CD8-positive, alpha-beta memory T cell (primary cell): ENCODE data around the gene PAX4. TPM values are rescaled to one million over a fixed set of nuclear protein-coding genes. Genes with fewer than 3 reads are reported as not detected.
A peak's percentile ranks its signal among the peaks of the same experiment; 100 is the strongest.

Source experiments
- CTCF ChIA-PET: fragments of 350-600 bp; sonication (Branson Sonifier 250); formaldehyde crosslinking; loops from one replicate; lab custom pipeline; 2021; ENCODE audit warnings: antibody characterized with exemption; lab: Charles Lee
- POLR2A ChIA-PET: fragments of 350-600 bp; sonication (Branson Sonifier 250); formaldehyde crosslinking; loops from one replicate; lab custom pipeline; 2021; ENCODE audit warnings: antibody characterized with exemption; lab: Charles Lee
- DNase-seq, 5 donors: peaks; one replicate each; pipeline versions ENCODE4 v3.0.0 to v3.0.0-alpha.2; 2020 to 2022; ENCODE audit warnings: mixed read lengths in 1 of 5
- H3K27ac ChIP-seq: one replicate; pipeline ENCODE4 v1.7.0; 2013; ENCODE audit warnings: low read depth, mild to moderate bottlenecking, low read length, moderate library complexity
- H3K27me3 ChIP-seq: 2 replicates; pipeline ENCODE4 v1.7.0; 2013; ENCODE audit warnings: low read length, mild to moderate bottlenecking; ENCODE audit not compliant: insufficient read depth, poor library complexity, severe bottlenecking
- H3K36me3 ChIP-seq: 2 replicates; pipeline ENCODE4 v1.7.0; 2013; ENCODE audit warnings: mild to moderate bottlenecking, low read length, moderate library complexity; ENCODE audit not compliant: insufficient read depth
- H3K4me1 ChIP-seq: 2 replicates; pipeline ENCODE4 v1.7.0; 2013; ENCODE audit warnings: mild to moderate bottlenecking, low read length, moderate library complexity; ENCODE audit not compliant: insufficient read depth
- H3K4me3 ChIP-seq: 2 replicates; pipeline ENCODE4 v1.7.0; 2013; ENCODE audit warnings: mild to moderate bottlenecking, low read length
- H3K9me3 ChIP-seq: 2 replicates; pipeline ENCODE4 v1.7.0; 2013; ENCODE audit warnings: mild to moderate bottlenecking, low read length
- H3K27ac Mint-ChIP-seq, 8 donors: one replicate each; pipeline ENCODE4 v1.8.0; 2020 to 2021; ENCODE audit warnings: mixed read lengths in 8 of 8, mild to moderate bottlenecking in 6 of 8, inconsistent platforms in 3 of 8, moderate library complexity in 3 of 8
- H3K27me3 Mint-ChIP-seq, 2 donors: one replicate each; pipeline ENCODE4 v1.8.0; 2020 to 2021; ENCODE audit warnings: mixed read lengths in 2 of 2, mild to moderate bottlenecking in 1 of 2, moderate library complexity in 1 of 2
- H3K36me3 Mint-ChIP-seq, 3 donors: one replicate each; pipeline ENCODE4 v1.8.0; 2020 to 2021; ENCODE audit warnings: mixed read lengths in 3 of 3, inconsistent platforms in 1 of 3, mild to moderate bottlenecking in 1 of 3
- H3K4me1 Mint-ChIP-seq, 3 donors: one replicate each; pipeline ENCODE4 v1.8.0; 2020 to 2021; ENCODE audit warnings: mixed read lengths in 3 of 3, inconsistent platforms in 1 of 3, mild to moderate bottlenecking in 1 of 3
- H3K4me3 Mint-ChIP-seq, 7 donors: one replicate each; pipeline ENCODE4 v1.8.0; 2020 to 2021; ENCODE audit warnings: mixed read lengths in 7 of 7, mild to moderate bottlenecking in 6 of 7, moderate library complexity in 4 of 7, inconsistent platforms in 2 of 7
- H3K9me3 Mint-ChIP-seq, 5 donors: one replicate each; pipeline ENCODE4 v1.8.0; 2020 to 2022; ENCODE audit warnings: mixed read lengths in 5 of 5, mild to moderate bottlenecking in 3 of 5, moderate library complexity in 2 of 5, inconsistent platforms in 1 of 5
- polyA plus RNA-seq: library from polyadenylated mRNA; unstranded; fragments of 300-500 nt; fragmentation: Illumina TruSeq; gene quantifications from one replicate; pipeline ENCODE4 v1.2.3, GENCODE V29; 2021
- total RNA-seq, 2 experiments: library from RNA; stranded (reverse); gene quantifications; one replicate each; pipeline ENCODE4 v1.2.3, GENCODE V29; 2021

The PAX4 gene
- total and polyA plus RNA-seq, 3 experiments from 2014 or later: not detected

DNA sequence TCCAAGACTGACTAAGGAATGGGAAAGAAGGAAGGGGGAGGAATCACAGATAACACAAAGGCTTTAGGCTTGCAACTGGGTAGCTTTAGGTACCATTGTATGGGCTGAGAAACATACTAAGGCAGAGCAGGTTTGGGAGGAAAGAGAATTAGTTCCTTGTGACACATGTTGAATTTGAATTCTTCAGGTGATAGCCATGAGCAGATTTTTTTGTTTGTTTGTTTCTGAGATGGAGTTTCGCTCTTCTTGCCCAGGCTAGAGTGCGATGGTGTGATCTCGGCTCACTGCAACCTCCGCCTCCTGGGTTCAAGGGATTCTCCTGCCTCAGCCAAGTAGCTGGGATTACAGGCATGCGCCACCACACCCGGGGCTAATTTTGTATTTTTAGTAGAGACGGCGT is 29.7 kb upstream of the PAX4 start:
- no peaks in the 10 kb centered on the region for H3K27me3 ChIP-seq
- H3K9me3 Mint-ChIP-seq: no peaks in the 10 kb centered on the region
- no peak for DNase-seq
- ChIA-PET CTCF (no interaction called here), POLR2A (no interaction called here)
- H3K4me3 ChIP-seq: no peak overlapping the region
- H3K4me1 ChIP-seq: peaks cover 12% of the 10 kb centered on the region
- no peak overlapping the region for H3K27ac Mint-ChIP-seq
- no peaks in the 10 kb centered on the region for H3K9me3 ChIP-seq
- H3K4me3 Mint-ChIP-seq: no peak overlapping the region
- H3K36me3 Mint-ChIP-seq: peaks cover 0 to 15% (median 0%) of the 10 kb centered on the region in 3 donors
- H3K4me1 Mint-ChIP-seq: peaks cover 17 to 18% (median 17%) of the 10 kb centered on the region in 3 donors
- H3K36me3 ChIP-seq: no peaks in the 10 kb centered on the region
- no peak overlapping the region for H3K27ac ChIP-seq
- peaks cover 0 to 4% of the 10 kb centered on the region in 2 donors for H3K27me3 Mint-ChIP-seq

DNA sequence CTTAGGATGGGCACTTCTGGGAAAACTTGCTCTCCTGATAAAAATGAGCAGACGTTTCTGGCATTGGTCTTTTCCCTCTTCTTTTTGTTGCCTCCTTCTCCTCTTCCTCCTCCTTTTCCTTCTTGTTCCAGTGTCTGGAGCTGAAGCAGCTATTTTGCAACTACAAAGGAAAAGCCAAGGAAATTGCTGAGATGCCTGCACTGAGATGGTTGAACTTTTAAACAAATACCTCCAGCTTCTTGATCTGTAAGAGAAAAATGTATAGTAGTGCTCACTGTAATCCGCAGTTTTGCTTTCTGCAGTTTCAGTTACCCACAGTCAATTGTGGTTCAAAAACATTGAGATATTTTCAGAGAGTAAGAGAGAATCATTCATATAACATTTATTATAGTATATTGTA is 26.5 kb upstream of the PAX4 start:
- Histone ChIP-seq H3K36me3 (no peaks in the 10 kb centered on the region), H3K4me3 (no peak overlapping the region), H3K27me3 (no peaks in the 10 kb centered on the region), H3K9me3 (no peaks in the 10 kb centered on the region), H3K27ac (no peak overlapping the region), H3K4me1 (no peaks in the 10 kb centered on the region)
- POLR2A ChIA-PET: no interaction called here
- Mint-ChIP-seq H3K4me3 (no peak overlapping the region), H3K27ac (no peak overlapping the region), H3K4me1 (no peaks in the 10 kb centered on the region), H3K36me3 (no peaks in the 10 kb centered on the region), H3K27me3 (peaks cover 6 to 13% of the 10 kb centered on the region in 2 donors), H3K9me3 (no peaks in the 10 kb centered on the region)
- CTCF ChIA-PET: no interaction called here
- no peak for DNase-seq

DNA sequence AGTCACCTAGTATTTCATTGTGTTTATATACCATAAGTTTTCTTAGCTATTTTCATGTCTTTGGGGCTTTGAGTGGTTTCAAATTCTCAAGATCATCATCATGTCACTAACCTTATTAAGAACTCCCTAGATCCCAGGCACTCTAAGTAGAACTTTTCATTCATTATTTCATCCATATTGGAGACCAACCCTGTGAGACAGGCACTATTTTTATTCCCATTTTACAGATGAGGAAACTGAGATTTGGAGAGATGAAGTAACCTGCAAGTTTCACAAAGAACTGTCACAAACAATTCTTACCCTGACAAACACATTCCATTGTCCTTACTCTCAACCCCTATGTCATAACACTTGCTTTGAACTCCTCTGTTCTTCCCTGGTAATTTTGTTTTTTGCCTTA is 20.3 kb upstream of the PAX4 start:
- peaks cover 12 to 57% of the 10 kb centered on the region in 2 donors for H3K27me3 Mint-ChIP-seq

DNA sequence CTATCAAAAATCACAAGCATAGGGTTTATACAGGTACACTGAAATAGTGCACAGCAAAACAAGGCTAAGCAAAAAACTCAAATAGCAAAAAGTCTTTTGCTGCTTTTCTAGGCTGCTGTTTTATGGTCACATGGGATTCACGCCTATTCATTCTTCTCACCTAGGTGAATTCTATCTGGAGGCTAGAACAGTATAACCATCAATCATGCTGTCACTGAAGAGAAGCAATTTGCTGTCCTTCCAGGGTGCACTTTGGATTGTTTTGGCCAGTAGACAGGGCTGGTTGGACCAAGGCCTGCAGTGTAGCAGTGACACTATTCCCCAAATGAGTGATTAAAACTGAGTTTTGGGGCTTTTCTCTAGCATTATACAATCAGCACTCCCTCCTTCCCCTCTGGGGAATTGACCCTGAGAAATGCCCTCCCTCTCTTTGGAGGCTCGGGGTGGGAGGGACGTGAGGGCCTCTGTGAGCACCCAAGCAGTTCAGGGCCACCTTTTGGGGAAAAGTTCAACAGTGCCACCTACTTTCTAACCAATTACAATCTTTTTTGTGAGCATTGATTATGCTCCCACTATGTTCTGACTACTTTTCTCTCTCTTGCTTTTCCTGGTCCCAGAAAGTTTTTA is 17.8 kb upstream of the PAX4 start:
- Histone ChIP-seq H3K27ac (no peak overlapping the region), H3K4me3 (no peak overlapping the region), H3K36me3 (no peaks in the 10 kb centered on the region), H3K27me3 (no peaks in the 10 kb centered on the region), H3K9me3 (no peaks in the 10 kb centered on the region), H3K4me1 (no peaks in the 10 kb centered on the region)
- CTCF ChIA-PET: interaction anchor here (0.7 kb wide), 1 partner anchor 168 kb away, joined by 3 read pairs; no protein-coding TSS in a partner anchor
- H3K9me3 Mint-ChIP-seq: no peaks in the 10 kb centered on the region
- no peak overlapping the region for H3K27ac Mint-ChIP-seq
- peaks cover 0 to 16% (median 1%) of the 10 kb centered on the region in 3 donors for H3K36me3 Mint-ChIP-seq
- H3K4me3 Mint-ChIP-seq: no peak overlapping the region
- peaks cover 14 to 71% of the 10 kb centered on the region in 2 donors for H3K27me3 Mint-ChIP-seq
- DNase-seq: no peak
- H3K4me1 Mint-ChIP-seq: no peaks in the 10 kb centered on the region
- POLR2A ChIA-PET: no interaction called here

More for the DNA sequence above, 20.3 kb upstream of the PAX4 start:
- no peak overlapping the region for H3K27ac Mint-ChIP-seq
- ChIA-PET POLR2A (no interaction called here), CTCF (no interaction called here)
- Histone ChIP-seq H3K4me1 (no peaks in the 10 kb centered on the region), H3K27ac (no peak overlapping the region), H3K36me3 (no peaks in the 10 kb centered on the region), H3K4me3 (no peak overlapping the region), H3K9me3 (no peaks in the 10 kb centered on the region), H3K27me3 (no peaks in the 10 kb centered on the region)
- H3K4me3 Mint-ChIP-seq: no peak overlapping the region
- H3K4me1 Mint-ChIP-seq: no peaks in the 10 kb centered on the region
- H3K9me3 Mint-ChIP-seq: no peaks in the 10 kb centered on the region
- DNase-seq: no peak
- peaks cover 0 to 16% (median 1%) of the 10 kb centered on the region in 3 donors for H3K36me3 Mint-ChIP-seq

DNA sequence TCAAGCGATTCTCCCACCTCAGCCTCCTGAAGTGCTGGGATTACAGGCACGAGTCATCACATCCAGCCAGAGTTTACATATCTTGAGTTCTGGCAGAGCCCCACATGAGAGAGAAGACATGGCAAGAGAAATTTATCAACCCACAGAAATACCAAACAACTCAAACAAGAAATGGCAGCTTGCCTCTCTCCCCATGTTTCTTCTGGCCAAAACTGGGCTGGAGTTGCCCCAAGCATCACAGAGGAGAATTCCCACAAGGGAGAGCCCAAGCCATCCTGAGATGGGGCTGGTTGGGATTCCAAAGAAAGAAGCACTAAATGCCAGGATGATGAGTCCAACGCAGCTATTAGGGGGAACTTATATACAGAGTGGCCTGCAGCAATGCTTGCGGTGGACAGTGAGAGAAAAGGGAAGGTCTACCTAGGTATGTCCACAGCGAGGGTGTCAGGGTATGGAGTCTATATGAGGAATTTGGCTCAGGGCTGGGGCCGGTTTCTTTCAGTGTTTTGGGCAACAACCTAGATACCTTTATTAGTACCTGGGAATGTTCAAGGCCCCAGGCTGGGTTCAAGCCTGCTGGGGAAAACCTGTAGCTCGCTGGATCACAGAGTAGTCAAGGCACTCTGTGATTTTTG is 14.5 kb upstream of the PAX4 start:
- no peak overlapping the region for H3K27ac ChIP-seq
- H3K36me3 Mint-ChIP-seq: peaks cover 0 to 11% (median 1%) of the 10 kb centered on the region in 3 donors
- H3K9me3 ChIP-seq: no peaks in the 10 kb centered on the region
- no peak for DNase-seq
- H3K4me3 ChIP-seq: no peak overlapping the region
- no peaks in the 10 kb centered on the region for H3K27me3 ChIP-seq
- no peaks in the 10 kb centered on the region for H3K36me3 ChIP-seq
- no peaks in the 10 kb centered on the region for H3K4me1 ChIP-seq
- peaks cover 12 to 45% of the 10 kb centered on the region in 2 donors for H3K27me3 Mint-ChIP-seq
- peaks cover 0 to 3% (median 0%) of the 10 kb centered on the region in 3 donors for H3K4me1 Mint-ChIP-seq
- no peak overlapping the region for H3K4me3 Mint-ChIP-seq
- POLR2A ChIA-PET: no interaction called here
- H3K27ac Mint-ChIP-seq: no peak overlapping the region
- no peaks in the 10 kb centered on the region for H3K9me3 Mint-ChIP-seq
- CTCF ChIA-PET: no interaction called here

DNA sequence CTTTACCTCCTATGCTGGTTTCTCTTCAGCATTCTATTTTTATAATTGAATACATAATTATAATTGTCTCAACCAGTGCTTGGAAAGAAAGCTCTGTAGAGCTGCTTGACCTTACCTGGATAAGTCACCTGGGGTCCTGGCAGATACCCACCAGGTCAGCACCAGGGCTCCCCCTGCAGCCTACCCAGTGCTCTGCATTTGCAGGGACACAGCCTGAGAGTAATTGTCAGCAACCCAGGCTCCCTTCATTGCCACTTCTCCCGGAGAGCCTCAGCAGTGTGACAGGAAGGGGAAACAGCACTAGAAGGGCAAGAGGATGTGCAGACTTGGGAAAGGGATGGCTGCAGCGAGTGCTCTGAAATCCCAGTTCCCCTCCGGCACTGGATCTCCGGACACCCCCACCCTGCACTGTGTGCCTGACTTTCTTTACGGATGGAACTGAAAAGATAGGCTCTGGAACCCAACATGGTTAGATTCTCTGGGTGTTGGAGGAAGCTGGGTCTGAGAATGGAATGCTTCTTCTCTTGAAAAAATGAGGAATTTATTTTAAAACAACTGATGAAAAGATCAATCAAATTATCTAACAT is 11.4 kb upstream of the PAX4 start:
- Histone ChIP-seq H3K4me3 (no peak overlapping the region), H3K27ac (no peak overlapping the region), H3K9me3 (no peaks in the 10 kb centered on the region), H3K27me3 (no peaks in the 10 kb centered on the region), H3K4me1 (no peaks in the 10 kb centered on the region), H3K36me3 (no peaks in the 10 kb centered on the region)
- Mint-ChIP-seq H3K27me3 (peaks cover 4 to 41% of the 10 kb centered on the region in 2 donors), H3K4me3 (no peak overlapping the region), H3K27ac (peak overlapping the region in 1 of 8 donors; percentile 44), H3K36me3 (peaks cover 0 to 9% (median 0%) of the 10 kb centered on the region in 3 donors), H3K9me3 (no peaks in the 10 kb centered on the region), H3K4me1 (peaks cover 0 to 3% (median 0%) of the 10 kb centered on the region in 3 donors)
- CTCF ChIA-PET: interaction anchor here (0.6 to 1.3 kb wide), 2 partner anchors 23 to 44 kb away, joined by 3 to 5 read pairs; partner anchors contain the start of gene GCC1
- peak in 2 of 5 donors; percentile 20 to 51 for DNase-seq
- POLR2A ChIA-PET: no interaction called here

DNA sequence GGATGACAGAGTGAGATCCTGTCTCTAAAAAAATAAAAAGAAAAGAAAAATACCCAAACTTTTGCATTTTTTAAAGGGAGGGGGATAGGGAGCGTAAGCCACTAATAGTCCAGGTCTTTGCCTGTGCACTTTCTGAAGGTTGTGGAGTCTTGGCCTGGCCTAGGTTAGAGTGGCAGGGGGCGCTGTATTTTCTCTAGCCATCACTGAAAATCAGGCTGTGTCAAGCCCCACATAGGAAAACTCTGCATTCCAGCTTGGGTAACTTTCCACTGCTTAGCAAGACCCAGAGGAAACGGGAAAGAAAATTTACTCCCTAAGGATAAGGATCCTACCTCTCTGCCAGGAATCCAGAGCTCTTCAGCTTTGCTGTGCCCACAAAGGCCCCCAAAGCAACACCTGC is 10.5 kb upstream of the PAX4 start:
- Mint-ChIP-seq H3K27ac (no peak overlapping the region), H3K4me1 (peaks cover 0 to 3% (median 0%) of the 10 kb centered on the region in 3 donors), H3K9me3 (no peaks in the 10 kb centered on the region), H3K27me3 (peaks cover 6 to 40% of the 10 kb centered on the region in 2 donors), H3K36me3 (no peaks in the 10 kb centered on the region), H3K4me3 (no peak overlapping the region)
- no peak overlapping the region for H3K4me3 ChIP-seq
- H3K27ac ChIP-seq: no peak overlapping the region
- no peaks in the 10 kb centered on the region for H3K9me3 ChIP-seq
- POLR2A ChIA-PET: interaction anchor here (0.5 kb wide), 1 partner anchor 62 kb away, joined by 4 read pairs; no protein-coding TSS in a partner anchor
- CTCF ChIA-PET: interaction anchor here (0.6 to 1.3 kb wide), 2 partner anchors 22 to 43 kb away, joined by 3 to 5 read pairs; partner anchors contain the start of gene GCC1
- H3K36me3 ChIP-seq: no peaks in the 10 kb centered on the region
- no peaks in the 10 kb centered on the region for H3K27me3 ChIP-seq
- H3K4me1 ChIP-seq: no peaks in the 10 kb centered on the region
- no peak for DNase-seq

DNA sequence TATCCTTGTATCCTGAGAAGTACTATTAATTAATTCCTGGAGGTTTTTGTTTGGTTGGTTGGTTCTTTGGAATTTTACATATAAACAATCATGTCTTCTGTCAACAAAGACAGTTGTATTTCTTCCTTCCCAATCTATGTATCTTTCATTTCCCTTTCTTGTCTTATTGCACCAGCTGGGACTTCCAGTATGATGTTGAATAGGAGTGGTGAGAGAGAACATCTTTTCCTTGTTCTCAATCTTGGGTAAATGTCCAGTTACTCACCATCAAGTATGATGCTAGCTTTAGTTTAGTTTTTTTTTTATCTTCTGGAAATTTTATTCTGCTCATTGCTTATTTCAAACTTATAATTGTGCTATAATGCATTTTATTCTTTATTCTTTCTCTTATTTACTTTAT is 7.4 kb upstream of the PAX4 start:
- Histone ChIP-seq H3K36me3 (no peaks in the 10 kb centered on the region), H3K27me3 (peaks cover 4% of the 10 kb centered on the region), H3K4me3 (no peak overlapping the region), H3K27ac (no peak overlapping the region), H3K4me1 (no peaks in the 10 kb centered on the region), H3K9me3 (no peaks in the 10 kb centered on the region)
- POLR2A ChIA-PET: no interaction called here
- H3K4me3 Mint-ChIP-seq: no peak overlapping the region
- H3K36me3 Mint-ChIP-seq: no peaks in the 10 kb centered on the region
- H3K27me3 Mint-ChIP-seq: peaks cover 11 to 44% of the 10 kb centered on the region in 2 donors
- H3K27ac Mint-ChIP-seq: no peak overlapping the region
- CTCF ChIA-PET: no interaction called here
- H3K9me3 Mint-ChIP-seq: no peaks in the 10 kb centered on the region
- DNase-seq: no peak
- H3K4me1 Mint-ChIP-seq: peaks cover 3 to 9% (median 6%) of the 10 kb centered on the region in 3 donors
